ENCODE measurements around the gene PTBP1. TPM values are rescaled to one million over a fixed set of nuclear protein-coding genes. Genes with fewer than 3 reads are reported as not detected.

PTBP1 gene
- total and polyA plus RNA-seq, 4 donors: 72.9 to 147 (median 87.3) TPM

GRCh38 chr19:795073-795611 is 2.1 kb upstream of the PTBP1 start:
- Histone ChIP-seq H3K27ac (ENCODE audit: low read depth in 1 of 2, low read length in 2 of 2) (peak overlapping the region in 1 of 2 donors; percentile 33), H3K9ac (ENCODE audit: low read depth in 1 of 2, low read length in 2 of 2) (no peak overlapping the region), H3K4me1 (ENCODE audit: control insufficient read depth in 4 of 4, insufficient read depth in 4 of 4, low read length in 3 of 4) (peaks cover 0 to 22% (median 15%) of the 10 kb centered on the region in 4 donors), H3K27me3 (ENCODE audit: control insufficient read depth in 4 of 4, insufficient read depth in 4 of 4, low read length in 3 of 4) (no peaks in the 10 kb centered on the region), H3K4me3 (ENCODE audit: low read depth in 1 of 3, low read length in 3 of 3) (no peak overlapping the region), H3K36me3 (ENCODE audit: control insufficient read depth in 4 of 4, insufficient read depth in 3 of 4, low read depth in 1 of 4, low read length in 3 of 4) (peaks cover 0 to 3% (median 0%) of the 10 kb centered on the region in 4 donors), H3K9me3 (ENCODE audit: control insufficient read depth in 4 of 4, low read length in 3 of 4) (no peaks in the 10 kb centered on the region)
- TF ChIP-seq FOXA1 (IDR thresholded peaks at IDR 0.05): no peak
- TF ChIP-seq HNF4A (conservative IDR thresholded peaks at IDR 0.05): no peak
- no peak for TF ChIP-seq ZBTB33 (IDR thresholded peaks at IDR 0.05)
- WGBS: 86% methylated on average over 28 of the region's 28 CpGs
- DNase-seq (ENCODE audit: low spot score): peak; percentile 32

- Histone ChIP-seq H3K27me3 (ENCODE audit: control insufficient read depth in 4 of 4, insufficient read depth in 4 of 4, low read length in 3 of 4) (no peaks in the 10 kb centered on the region), H3K4me3 (ENCODE audit: low read depth in 1 of 3, low read length in 3 of 3) (peak overlapping the region; percentile 57 to 80 (median 58)), H3K9me3 (ENCODE audit: control insufficient read depth in 4 of 4, low read length in 3 of 4) (no peaks in the 10 kb centered on the region), H3K9ac (ENCODE audit: low read depth in 1 of 2, low read length in 2 of 2) (peak overlapping the region in 1 of 2 donors; percentile 67), H3K36me3 (ENCODE audit: control insufficient read depth in 4 of 4, insufficient read depth in 3 of 4, low read depth in 1 of 4, low read length in 3 of 4) (peaks cover 0 to 3% (median 0%) of the 10 kb centered on the region in 4 donors), H3K4me1 (ENCODE audit: control insufficient read depth in 4 of 4, insufficient read depth in 4 of 4, low read length in 3 of 4) (peaks cover 3 to 30% (median 23%) of the 10 kb centered on the region in 4 donors), H3K27ac (ENCODE audit: low read depth in 1 of 2, low read length in 2 of 2) (peak overlapping the region in 1 of 2 donors; percentile 91)
- WGBS: 84% methylated on average over 39 of the region's 39 CpGs
- DNase-seq (ENCODE audit: low spot score): peak; percentile 34
- TF ChIP-seq JUND (IDR thresholded peaks at IDR 0.05) (no peak), RXRA (IDR thresholded peaks at IDR 0.05) (no peak), MAX (IDR thresholded peaks at IDR 0.05) (no peak), FOXA1 (IDR thresholded peaks at IDR 0.05) (no peak), HNF4A (conservative IDR thresholded peaks at IDR 0.05) (no peak), ZBTB33 (IDR thresholded peaks at IDR 0.05) (no peak), NR2F2 (IDR thresholded peaks at IDR 0.05) (no peak), TAF1 (conservative IDR thresholded peaks at IDR 0.05) (no peak), HNF4G (IDR thresholded peaks at IDR 0.05) (no peak), REST (IDR thresholded peaks at IDR 0.05) (no peak), FOXA2 (IDR thresholded peaks at IDR 0.05) (no peak), YY1 (IDR thresholded peaks at IDR 0.05) (no peak), EGR1 (IDR thresholded peaks at IDR 0.05; ENCODE audit: low read depth in 2 of 2) (no peak), RAD21 (IDR thresholded peaks at IDR 0.05) (no peak), GABPA (IDR thresholded peaks at IDR 0.05 in 1 of 2, conservative IDR thresholded peaks at IDR 0.05 in 1 of 2) (no peak), CTCF (IDR thresholded peaks at IDR 0.05; ENCODE audit: low read depth, low read length, missing input control) (no peak), ATF3 (IDR thresholded peaks at IDR 0.05) (no peak), SP1 (IDR thresholded peaks at IDR 0.05) (no peak)
Observed at GRCh38 chr19:795691-796581, 1.3 kb upstream of the PTBP1 start.

Measured in liver (tissue), 9 donors.